GM19035 (cell line): ENCODE data around the gene NOSIP.

Source experiments
- ATAC-seq: cut with Tn5 transposase; IDR thresholded peaks from one replicate; pipeline ENCODE4 v1.9.1; 2021; ENCODE audit not compliant: unreplicated experiment

Gene NOSIP

GRCh38 chr19:49595819-49596404, 15.6 kb upstream of the NOSIP start:
- no peak for ATAC-seq

- ATAC-seq, result no peak
These were observed 14.8 kb upstream of the NOSIP start for GRCh38 chr19:49594993-49595818.

GRCh38 chr19:49594157-49594992, 14.0 kb upstream of the NOSIP start:
- no peak for ATAC-seq

GRCh38 chr19:49593233-49594113, 13.1 kb upstream of the NOSIP start:
- peak; percentile 46 for ATAC-seq

GRCh38 chr19:49592486-49593232, 12.3 kb upstream of the NOSIP start:
- no peak for ATAC-seq

GRCh38 chr19:49591731-49592485, 11.6 kb upstream of the NOSIP start:
- no peak for ATAC-seq

- no peak for ATAC-seq
These were observed 10.8 kb upstream of the NOSIP start, which contains the start of gene PRR12 for GRCh38 chr19:49590971-49591730. PRR12 (plus strand) TSS chr19:49591182; CDS start chr19:49591655, 473 bp downstream.

GRCh38 chr19:49590071-49590970, 10.0 kb upstream of the NOSIP start:
- ATAC-seq, result peak; percentile 61

- ATAC-seq, result no peak
These were observed 9.1 kb upstream of the NOSIP start for GRCh38 chr19:49589502-49589905.

GRCh38 chr19:49588365-49589122, 8.2 kb upstream of the NOSIP start:
- ATAC-seq, result no peak

GRCh38 chr19:49587227-49587626, 6.9 kb upstream of the NOSIP start:
- ATAC-seq, result no peak

- no peak for ATAC-seq
These were observed 4.7 kb upstream of the NOSIP start for GRCh38 chr19:49585023-49585422.

- no peak for ATAC-seq
These were observed 2.9 kb upstream of the NOSIP start for GRCh38 chr19:49583239-49583638.

- ATAC-seq, result no peak
These were observed 702 bp upstream of the NOSIP start, which contains the start of gene PRRG2 for GRCh38 chr19:49581007-49581508. PRRG2 (plus strand) TSS chr19:49581316; CDS start chr19:49583220, 1,904 bp downstream.

- no peak for ATAC-seq
These were observed 451 bp downstream of the NOSIP start for GRCh38 chr19:49579947-49580263.

GRCh38 chr19:49579193-49579592, 1.2 kb downstream of the NOSIP start:
- ATAC-seq, result no peak
